Right atrium auricular region (tissue), 2 donors: ENCODE measurements around the gene CDYL. TPM values are rescaled to one million over a fixed set of nuclear protein-coding genes. Genes with fewer than 3 reads are reported as not detected.

Experiments
- DNase-seq: peaks from one replicate; pipeline ENCODE4 v3.0.0-alpha.2; 2019; ENCODE audit warnings: low spot score
- H3K27ac ChIP-seq, 2 donors: fragments of 200-600 bp; sonication (generic); 1 replicate in 1 of 2; 2 replicates in 1 of 2; pipeline ENCODE4 v1.5.1; 2016 to 2019
- H3K27me3 ChIP-seq, 2 donors: fragments of 200-600 bp; sonication (generic); one replicate each; pipeline versions ENCODE4 v1.5.1 to v1.6.0; 2017 to 2019
- H3K36me3 ChIP-seq: fragments of 200-600 bp; sonication (generic); one replicate; pipeline ENCODE4 v1.5.1; 2016
- H3K4me1 ChIP-seq, 2 donors: fragments of 200-600 bp; sonication (generic); one replicate each; pipeline versions ENCODE4 v1.5.1 to v1.6.0; 2017 to 2019
- H3K4me3 ChIP-seq, 2 donors: fragments of 200-600 bp; sonication (generic); 1 replicate in 1 of 2; 2 replicates in 1 of 2; pipeline ENCODE4 v1.5.1; 2017 to 2019; ENCODE audit warnings: mild to moderate bottlenecking in 1 of 2, moderate library complexity in 1 of 2
- H3K9me3 ChIP-seq, 2 donors: fragments of 200-600 bp; sonication (generic); one replicate each; pipeline ENCODE4 v1.5.1; 2019
- total RNA-seq, 2 donors: library from RNA; depleted of rRNA; stranded (reverse); fragments of >200 nt; gene quantifications; one replicate each; pipeline ENCODE4 v1.1.0, GENCODE V29; 2016
- TF ChIP-seq, protein P1 (sequence below), 2 donors: fragments of 200-600 bp; sonication (generic); IDR thresholded peaks; one replicate each; pipeline ENCODE4 v1.5.1; 2019; ENCODE audit warnings: antibody characterized with exemption in 2 of 2

The CDYL gene
- total RNA-seq, 2 donors from 2014 or later, result 23.7 to 28.9 TPM

GRCh38 chr6:4956625-4957024 is 180.4 kb downstream of the CDYL start:
- Histone ChIP-seq H3K36me3 (peaks cover 17% of the 10 kb centered on the region), H3K4me3 (no peak overlapping the region), H3K4me1 (no peaks in the 10 kb centered on the region), H3K9me3 (no peaks in the 10 kb centered on the region), H3K27me3 (no peaks in the 10 kb centered on the region), H3K27ac (no peak overlapping the region)
- peak; percentile 40 for DNase-seq
- TF ChIP-seq, protein P1, sequence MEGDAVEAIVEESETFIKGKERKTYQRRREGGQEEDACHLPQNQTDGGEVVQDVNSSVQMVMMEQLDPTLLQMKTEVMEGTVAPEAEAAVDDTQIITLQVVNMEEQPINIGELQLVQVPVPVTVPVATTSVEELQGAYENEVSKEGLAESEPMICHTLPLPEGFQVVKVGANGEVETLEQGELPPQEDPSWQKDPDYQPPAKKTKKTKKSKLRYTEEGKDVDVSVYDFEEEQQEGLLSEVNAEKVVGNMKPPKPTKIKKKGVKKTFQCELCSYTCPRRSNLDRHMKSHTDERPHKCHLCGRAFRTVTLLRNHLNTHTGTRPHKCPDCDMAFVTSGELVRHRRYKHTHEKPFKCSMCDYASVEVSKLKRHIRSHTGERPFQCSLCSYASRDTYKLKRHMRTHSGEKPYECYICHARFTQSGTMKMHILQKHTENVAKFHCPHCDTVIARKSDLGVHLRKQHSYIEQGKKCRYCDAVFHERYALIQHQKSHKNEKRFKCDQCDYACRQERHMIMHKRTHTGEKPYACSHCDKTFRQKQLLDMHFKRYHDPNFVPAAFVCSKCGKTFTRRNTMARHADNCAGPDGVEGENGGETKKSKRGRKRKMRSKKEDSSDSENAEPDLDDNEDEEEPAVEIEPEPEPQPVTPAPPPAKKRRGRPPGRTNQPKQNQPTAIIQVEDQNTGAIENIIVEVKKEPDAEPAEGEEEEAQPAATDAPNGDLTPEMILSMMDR (IDR thresholded peaks at IDR 0.05), result no peak

GRCh38 chr6:4957521-4958231 is 181.5 kb downstream of the CDYL start:
- no peak overlapping the region for H3K4me3 ChIP-seq
- H3K36me3 ChIP-seq, result peaks cover 14% of the 10 kb centered on the region
- no peaks in the 10 kb centered on the region for H3K4me1 ChIP-seq
- no peak overlapping the region for H3K27ac ChIP-seq
- peak; percentile 16 for DNase-seq
- TF ChIP-seq, protein P1 (IDR thresholded peaks at IDR 0.05), result peak; percentile 11 to 30
- H3K27me3 ChIP-seq, result no peaks in the 10 kb centered on the region
- no peaks in the 10 kb centered on the region for H3K9me3 ChIP-seq

GRCh38 chr6:4958624-4959023 is 182.4 kb downstream of the CDYL start:
- no peak overlapping the region for H3K4me3 ChIP-seq
- TF ChIP-seq, protein P1 (IDR thresholded peaks at IDR 0.05), result no peak
- H3K27ac ChIP-seq, result no peak overlapping the region
- no peaks in the 10 kb centered on the region for H3K9me3 ChIP-seq
- H3K36me3 ChIP-seq, result peaks cover 9% of the 10 kb centered on the region
- DNase-seq, result no peak
- no peaks in the 10 kb centered on the region for H3K27me3 ChIP-seq
- H3K4me1 ChIP-seq, result no peaks in the 10 kb centered on the region

GRCh38 chr6:4961322-4962168 is 185.3 kb downstream of the CDYL start:
- H3K9me3 ChIP-seq, result no peaks in the 10 kb centered on the region
- H3K36me3 ChIP-seq, result no peaks in the 10 kb centered on the region
- no peak overlapping the region for H3K4me3 ChIP-seq
- no peak for DNase-seq
- no peaks in the 10 kb centered on the region for H3K4me1 ChIP-seq
- TF ChIP-seq, protein P1 (IDR thresholded peaks at IDR 0.05), result no peak
- no peak overlapping the region for H3K27ac ChIP-seq
- H3K27me3 ChIP-seq, result no peaks in the 10 kb centered on the region

DNA sequence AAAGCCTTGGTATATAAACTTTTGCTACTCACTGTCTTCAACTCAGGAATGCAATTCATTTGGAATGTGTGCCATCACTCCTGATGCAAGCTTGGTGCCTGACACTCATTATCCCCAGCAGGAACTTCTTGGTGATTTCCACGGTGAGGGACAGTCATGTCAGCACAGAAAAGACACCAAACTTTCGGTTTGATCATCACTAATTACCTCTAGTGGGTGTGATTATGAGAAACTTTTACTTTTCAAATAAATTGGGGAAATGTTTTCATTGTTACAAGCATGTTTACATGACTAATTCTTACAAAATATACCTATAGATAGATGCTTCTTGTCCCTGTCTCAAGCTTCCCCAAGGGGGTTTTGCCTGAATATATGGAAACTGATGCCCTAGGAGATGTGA is 186.7 kb downstream of the CDYL start:
- Histone ChIP-seq H3K27ac (no peak overlapping the region), H3K36me3 (no peaks in the 10 kb centered on the region), H3K4me3 (no peak overlapping the region), H3K27me3 (no peaks in the 10 kb centered on the region), H3K9me3 (no peaks in the 10 kb centered on the region), H3K4me1 (no peaks in the 10 kb centered on the region)
- DNase-seq, result no peak
- TF ChIP-seq, protein P1 (IDR thresholded peaks at IDR 0.05), result no peak
